ENCODE measurements around the gene DNAAF9. TPM values are rescaled to one million over a fixed set of nuclear protein-coding genes. Genes with fewer than 3 reads are reported as not detected.

Gene DNAAF9
- 10 to 100 TPM; 42.3 to 56.6 (median 46.3) TPM for total RNA-seq

GRCh38 chr20:3407040-3407770 lies at the start of gene DNAAF9:
DNAAF9 (minus strand) TSS chr20:3407669; CDS start chr20:3407557, 112 bp downstream.
- Histone ChIP-seq H3K4me3 (peak within 1 kb of the TSS; percentile 68 to 86 (median 78)), H3K27me3 (no peaks in the 10 kb centered on the region), H3K36me3 (no peaks in the 10 kb centered on the region), H3K27ac (peak within 1 kb of the TSS; percentile 81 to 89 (median 83)), H3K9me3 (no peaks in the 10 kb centered on the region), H3K4me1 (peaks cover 4 to 11% of the 10 kb centered on the region in 2 donors)
- DNase-seq (peak; percentile 17 to 43), ATAC-seq (peak; percentile 44 to 50)
- in situ Hi-C loops (cut with MboI; ENCODE audit: low sequenced_read_pairs in 4 of 4) (no loop called here), intact Hi-C loops (cut with DNase I; ENCODE audit: low total_unique reads) (loop anchor here (1.0 to 10.0 kb wide), 6 partner anchors 64 to 1305 kb away; partner anchors contain the start of genes ADISSP, ATRN, FASTKD5 and PTPRA)
- peak; percentile 41 to 66 (median 51) for TF ChIP-seq CTCF (IDR thresholded peaks at IDR 0.05 in 4 of 5, conservative IDR thresholded peaks at IDR 0.05 in 1 of 5)
- no peak for TF ChIP-seq POLR2A (IDR thresholded peaks at IDR 0.05)

DNA sequence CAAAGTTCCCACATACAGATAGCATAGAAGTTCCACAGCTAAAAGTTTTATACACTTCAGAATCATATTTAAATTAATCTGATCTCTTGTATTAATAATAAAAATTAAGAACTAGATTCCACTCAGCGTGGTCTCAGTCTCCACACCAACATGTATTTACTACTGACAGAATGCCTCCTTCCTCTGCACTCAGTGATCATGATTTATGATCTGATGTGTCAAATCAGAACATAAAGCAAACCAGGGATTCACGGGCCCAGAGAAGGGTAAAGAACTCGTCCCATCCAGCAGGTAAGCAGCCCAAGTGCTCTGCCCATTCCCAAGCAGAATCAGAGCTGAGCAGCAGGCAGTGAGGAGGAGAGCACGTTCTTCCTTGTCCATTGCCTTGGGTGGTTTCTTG lies 49.2 kb upstream of the DNAAF9 start:
- Histone ChIP-seq H3K9me3 (no peaks in the 10 kb centered on the region), H3K4me1 (no peaks in the 10 kb centered on the region), H3K36me3 (no peaks in the 10 kb centered on the region), H3K27me3 (no peaks in the 10 kb centered on the region), H3K27ac (no peak overlapping the region), H3K4me3 (no peak overlapping the region)
- in situ Hi-C loops (cut with MboI; ENCODE audit: low sequenced_read_pairs in 4 of 4) (no loop called here), intact Hi-C loops (cut with DNase I; ENCODE audit: low total_unique reads) (no loop called here)
- TF ChIP-seq CTCF (IDR thresholded peaks at IDR 0.05 in 4 of 5, conservative IDR thresholded peaks at IDR 0.05 in 1 of 5) = no peak
- no peak for TF ChIP-seq POLR2A (IDR thresholded peaks at IDR 0.05)
- ATAC-seq = no peak
- no peak for DNase-seq

DNA sequence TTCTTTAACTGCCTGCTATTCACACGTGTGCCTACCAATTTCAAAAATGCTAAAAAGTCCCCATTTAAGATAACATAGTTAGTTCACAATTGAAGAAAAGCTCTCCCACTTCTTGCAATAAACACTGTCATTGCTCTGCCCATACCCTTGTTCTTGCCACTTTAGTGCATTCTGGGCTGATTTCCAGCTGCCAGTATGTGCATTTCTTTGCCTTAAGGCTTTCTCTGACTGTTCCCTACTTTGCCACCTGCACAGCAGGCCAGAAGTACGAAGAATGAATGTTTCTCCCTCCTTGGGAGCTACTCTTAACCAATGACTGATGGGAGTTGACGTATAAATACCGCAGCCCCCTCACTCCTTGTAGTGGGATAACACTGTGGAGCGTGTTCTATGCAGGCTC lies 47.4 kb upstream of the DNAAF9 start:
- Histone ChIP-seq H3K4me1 (no peaks in the 10 kb centered on the region), H3K27ac (no peak overlapping the region), H3K4me3 (no peak overlapping the region), H3K36me3 (no peaks in the 10 kb centered on the region), H3K9me3 (no peaks in the 10 kb centered on the region), H3K27me3 (no peaks in the 10 kb centered on the region)
- ATAC-seq (no peak), DNase-seq (no peak)
- intact Hi-C loops (cut with DNase I; ENCODE audit: low total_unique reads) = no loop called here
- in situ Hi-C loops (cut with MboI; ENCODE audit: low sequenced_read_pairs in 4 of 4) = no loop called here
- TF ChIP-seq CTCF (IDR thresholded peaks at IDR 0.05 in 4 of 5, conservative IDR thresholded peaks at IDR 0.05 in 1 of 5) = no peak
- no peak for TF ChIP-seq POLR2A (IDR thresholded peaks at IDR 0.05)

DNA sequence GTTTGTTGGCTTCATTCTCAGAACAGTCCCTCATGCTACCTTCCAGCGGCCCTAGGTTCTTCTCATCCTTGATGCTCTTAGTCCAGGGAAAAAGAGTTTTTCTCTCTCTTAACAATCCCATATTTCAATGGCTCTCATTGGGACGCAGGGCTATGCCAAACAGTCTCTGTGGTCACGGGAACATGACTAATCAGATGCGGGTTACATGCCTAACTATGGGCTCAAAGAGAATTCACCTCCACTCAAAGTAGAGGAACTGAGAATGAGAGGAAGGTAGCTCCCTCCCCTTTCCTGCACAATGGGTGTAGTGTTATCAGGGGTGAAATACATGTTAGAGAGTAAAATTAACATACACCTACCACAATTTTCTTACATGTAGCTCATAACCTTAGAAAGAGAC lies 45.2 kb upstream of the DNAAF9 start:
- no peaks in the 10 kb centered on the region for H3K36me3 ChIP-seq
- no peaks in the 10 kb centered on the region for H3K9me3 ChIP-seq
- DNase-seq = no peak
- in situ Hi-C loops (cut with MboI; ENCODE audit: low sequenced_read_pairs in 4 of 4) (no loop called here), intact Hi-C loops (cut with DNase I; ENCODE audit: low total_unique reads) (no loop called here)
- H3K4me3 ChIP-seq = no peak overlapping the region
- TF ChIP-seq POLR2A (IDR thresholded peaks at IDR 0.05) (no peak), CTCF (IDR thresholded peaks at IDR 0.05 in 4 of 5, conservative IDR thresholded peaks at IDR 0.05 in 1 of 5) (no peak)
- H3K27ac ChIP-seq = no peak overlapping the region
- no peak for ATAC-seq
- H3K27me3 ChIP-seq = no peaks in the 10 kb centered on the region
- H3K4me1 ChIP-seq = no peaks in the 10 kb centered on the region

Data from gastrocnemius medialis (tissue), 4 donors.